ENCODE measurements around the gene DGKG.

DNA sequence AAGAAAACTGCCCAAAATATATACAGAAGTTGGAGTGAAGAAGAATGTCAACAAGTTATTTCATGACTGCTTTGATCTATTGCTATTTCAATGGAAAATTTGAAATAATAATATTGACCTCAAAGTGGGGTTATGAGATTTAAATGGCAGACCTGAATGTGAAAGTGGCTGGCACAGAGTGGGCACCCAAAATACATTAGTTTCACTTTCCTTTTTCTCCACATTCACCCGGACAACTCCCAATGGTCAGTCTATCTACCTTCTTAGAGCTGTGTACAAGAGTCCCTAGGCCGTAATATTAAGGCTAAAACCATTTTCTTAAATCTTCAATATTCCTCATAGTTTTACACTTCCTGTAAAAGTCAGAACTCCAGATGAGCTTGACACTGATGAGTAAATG lies 191.5 kb downstream of the DGKG start:
- no peak for TF ChIP-seq CTCF (IDR thresholded peaks at IDR 0.05; ENCODE audit: insufficient read depth, low read length)
- TF ChIP-seq POLR2AphosphoS5 (IDR thresholded peaks at IDR 0.05; ENCODE audit: low read depth) = no peak

Measured in HL-60 (cell line).